ENCODE measurements around the gene NFIL3.
"Not testable (repeated sequence)": the region's sequence is repeated elsewhere in the genome, so short reads cannot be mapped to it uniquely, and the experiment has no call there.

Gene NFIL3

DNA sequence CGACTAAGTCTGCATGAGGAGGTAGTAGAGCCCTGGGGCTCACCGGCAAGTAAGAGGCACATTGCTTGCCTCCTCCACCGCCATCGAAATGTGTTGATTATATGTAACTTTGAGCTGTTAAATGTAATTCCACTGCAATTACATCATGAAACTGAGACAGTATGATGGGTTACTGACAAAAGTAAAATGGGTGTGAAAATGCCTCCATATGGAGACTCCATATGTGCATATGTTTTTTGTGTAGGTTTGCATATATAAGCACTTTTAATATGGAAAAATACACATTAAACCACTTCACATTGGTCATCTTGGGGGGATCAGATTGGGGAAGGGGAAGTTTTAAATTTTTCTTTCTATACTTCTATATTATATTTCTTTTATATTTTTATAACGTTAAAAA is 29.8 kb downstream of the NFIL3 start:
- no peak for DNase-seq

GRCh38 chr9:91392435-91392834 is 31.2 kb downstream of the NFIL3 start:
- DNase-seq = no peak

DNA sequence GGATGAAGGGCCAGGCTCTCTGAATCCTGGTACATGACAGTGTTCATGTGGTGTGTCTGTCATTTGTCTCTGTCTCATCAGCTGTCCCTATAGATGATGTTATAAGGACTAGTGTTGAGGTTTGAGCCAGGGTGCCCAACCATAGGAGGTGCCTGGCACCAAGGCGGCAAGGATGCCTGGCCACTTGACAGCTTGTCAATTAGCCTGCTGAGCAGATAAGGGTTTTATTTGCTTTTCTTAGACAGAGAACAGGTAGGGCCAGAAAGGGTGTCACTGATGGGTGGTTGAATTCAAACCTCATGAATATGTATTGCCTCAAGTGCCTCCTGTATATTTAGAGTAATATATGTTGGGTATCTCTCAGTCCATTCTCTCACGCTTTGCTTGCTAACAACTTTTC is 31.8 kb downstream of the NFIL3 start:
- DNase-seq = no peak

GRCh38 chr9:91391412-91391811 is 32.2 kb downstream of the NFIL3 start:
- DNase-seq = no peak

DNA sequence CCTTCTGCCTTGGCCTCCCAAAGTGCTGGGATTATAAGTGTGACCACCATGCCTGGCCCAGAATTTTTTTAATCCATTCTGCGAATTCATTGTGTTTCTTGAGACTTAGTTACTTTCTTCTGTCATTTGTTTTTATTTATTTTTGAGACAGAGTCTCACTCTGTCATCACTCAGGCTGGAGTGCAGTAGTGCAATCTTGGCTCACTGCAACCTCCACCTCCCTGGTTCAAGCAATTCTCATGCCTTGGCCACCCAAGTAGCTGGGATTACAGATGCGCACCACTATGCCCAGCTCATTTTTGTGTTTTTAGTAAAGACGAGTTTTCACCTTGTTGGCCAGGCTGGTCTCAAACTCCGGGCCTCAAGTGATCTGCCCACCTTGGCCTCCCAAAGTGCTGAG is 33.9 kb downstream of the NFIL3 start:
- not testable (repeated sequence) for DNase-seq

DNA sequence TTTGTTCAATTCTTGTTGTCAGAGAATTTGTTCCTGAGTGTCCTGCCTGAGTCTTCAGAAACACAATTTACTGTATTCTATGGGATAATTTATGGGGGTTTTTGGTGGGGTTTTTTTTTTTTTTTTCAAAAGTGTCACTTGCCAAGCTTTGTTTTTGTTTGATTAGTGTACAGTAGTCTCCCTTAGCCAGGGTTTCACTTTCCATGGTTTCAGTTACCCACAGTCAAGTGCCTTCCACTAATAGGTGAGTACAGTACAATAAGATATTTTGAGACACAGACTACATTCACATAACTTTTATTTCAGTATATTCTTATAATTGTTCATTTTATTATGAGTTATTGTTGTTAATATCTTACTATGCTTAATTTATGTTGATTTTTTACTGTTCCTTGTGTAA is 36.9 kb downstream of the NFIL3 start:
- no peak for DNase-seq

DNA sequence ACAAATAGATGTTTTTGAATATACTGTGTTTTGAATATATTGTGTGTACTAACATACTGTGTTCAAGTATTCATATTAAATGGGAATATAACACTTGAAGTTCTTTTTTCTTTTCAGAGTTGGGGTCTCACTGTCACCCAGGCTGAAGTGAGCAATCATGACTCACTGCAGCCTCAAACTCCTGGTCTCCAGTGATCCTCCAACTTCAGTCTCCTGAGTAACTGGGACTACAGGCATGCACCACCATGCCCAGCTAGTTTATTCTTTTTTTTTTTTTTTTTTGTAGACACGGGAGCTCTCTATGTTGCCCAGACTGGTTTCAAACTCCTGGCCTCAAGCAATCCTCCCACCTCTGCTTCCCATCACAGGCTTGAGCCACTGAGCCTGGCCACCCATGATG is 38.7 kb downstream of the NFIL3 start:
- no peak for DNase-seq

DNA sequence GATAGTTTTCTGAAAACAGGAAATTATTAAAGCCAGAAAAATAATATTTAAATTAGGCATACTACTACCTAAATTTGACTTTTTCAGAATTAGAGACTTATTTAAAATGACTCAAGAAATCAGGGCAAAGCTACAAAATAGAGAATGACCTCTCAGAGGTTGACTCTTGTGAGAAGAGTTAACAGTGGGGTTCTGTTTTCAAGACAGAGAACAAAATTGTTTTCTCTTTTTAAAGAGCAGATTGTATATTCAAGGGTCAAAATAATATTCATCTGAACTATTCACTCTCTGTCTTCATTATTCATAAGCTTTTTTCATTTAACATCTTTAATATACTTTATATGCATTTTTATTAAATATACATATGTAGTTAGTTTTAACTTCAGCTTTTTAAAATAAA is 40.1 kb downstream of the NFIL3 start:
- no peak for DNase-seq

DNA sequence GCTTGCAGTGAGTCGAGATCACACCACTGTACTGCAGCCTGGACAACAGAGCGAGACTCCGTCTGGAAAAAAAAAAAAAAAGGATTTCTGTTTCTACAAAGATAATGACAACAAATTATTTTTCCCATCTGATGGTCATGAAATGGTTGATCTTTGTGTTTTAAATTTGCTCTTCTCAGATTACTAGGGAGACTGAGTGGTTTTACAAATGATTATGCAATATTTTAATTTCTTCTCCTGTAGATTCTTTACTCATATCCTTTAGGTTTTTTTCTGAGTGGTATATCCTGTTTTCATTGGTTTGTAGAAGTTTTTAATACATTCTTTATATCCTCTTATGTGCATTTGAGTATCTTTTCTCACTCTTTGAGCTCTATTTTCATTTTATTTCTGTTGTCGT is 41.3 kb downstream of the NFIL3 start:
- DNase-seq = no peak

DNA sequence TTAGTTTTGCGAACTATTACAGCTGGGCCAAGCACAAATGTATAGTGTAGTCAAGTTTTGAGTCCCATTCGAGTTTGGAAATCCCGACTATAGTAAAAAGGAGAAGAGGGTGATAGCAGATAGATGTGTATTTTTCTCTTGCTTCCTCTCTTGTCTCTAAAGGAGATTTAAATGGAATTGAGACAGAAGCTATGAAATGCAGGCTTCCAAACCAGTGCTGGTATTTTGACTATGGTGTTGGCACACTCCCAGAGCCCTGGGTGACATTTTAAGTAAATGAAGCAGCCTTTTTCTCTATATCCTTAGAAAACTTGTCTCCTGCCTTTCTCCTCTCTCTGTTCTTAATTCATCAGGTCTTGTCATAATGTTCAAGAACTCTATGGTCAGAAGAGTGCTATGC is 44.2 kb downstream of the NFIL3 start:
- no peak for DNase-seq

DNA sequence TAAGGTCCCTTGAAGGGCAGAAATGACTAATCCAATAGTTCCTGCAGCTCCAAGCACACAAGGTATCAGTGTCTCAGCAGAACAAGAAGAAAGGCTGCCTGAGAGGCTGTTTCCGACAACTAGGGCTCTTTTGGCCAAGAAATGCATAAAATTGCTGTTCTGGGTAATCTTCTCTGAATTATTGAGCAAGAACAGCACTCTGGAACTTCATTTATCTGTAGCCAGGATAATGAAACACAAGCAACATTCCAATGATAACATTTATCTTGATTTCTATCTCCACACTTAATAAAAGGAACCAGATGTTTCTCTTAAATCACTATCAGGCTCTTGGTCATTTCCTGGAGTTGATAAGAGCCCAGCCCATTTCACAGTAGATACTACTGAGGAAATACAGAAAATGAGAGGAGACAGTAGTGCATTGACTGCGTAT is 44.9 kb downstream of the NFIL3 start:
- DNase-seq = no peak

DNA sequence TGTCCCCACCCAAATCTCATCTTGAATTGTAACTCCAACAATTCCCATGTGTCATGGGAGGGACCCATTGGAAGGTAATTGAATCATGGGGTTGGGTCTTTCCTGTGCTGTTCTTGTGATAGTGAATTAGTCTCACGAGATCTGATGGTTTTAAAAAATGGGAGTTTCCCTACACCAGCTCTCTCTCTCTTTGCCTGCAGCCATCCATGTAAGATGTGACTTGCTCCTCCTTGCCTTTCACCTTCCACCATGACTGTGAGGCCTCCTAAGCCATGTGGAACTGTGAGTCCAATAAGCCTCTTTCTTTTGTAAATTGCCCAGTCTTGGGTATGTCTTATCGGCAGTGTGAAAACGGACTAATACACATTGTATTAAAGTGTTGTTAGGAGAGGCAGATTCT is 45.6 kb downstream of the NFIL3 start:
- not testable (repeated sequence) for DNase-seq

- no peak for DNase-seq
These were observed 47.4 kb downstream of the NFIL3 start for GRCh38 chr9:91376239-91376638.

- DNase-seq = no peak
These were observed 48.7 kb downstream of the NFIL3 start for GRCh38 chr9:91374939-91375338.

DNA sequence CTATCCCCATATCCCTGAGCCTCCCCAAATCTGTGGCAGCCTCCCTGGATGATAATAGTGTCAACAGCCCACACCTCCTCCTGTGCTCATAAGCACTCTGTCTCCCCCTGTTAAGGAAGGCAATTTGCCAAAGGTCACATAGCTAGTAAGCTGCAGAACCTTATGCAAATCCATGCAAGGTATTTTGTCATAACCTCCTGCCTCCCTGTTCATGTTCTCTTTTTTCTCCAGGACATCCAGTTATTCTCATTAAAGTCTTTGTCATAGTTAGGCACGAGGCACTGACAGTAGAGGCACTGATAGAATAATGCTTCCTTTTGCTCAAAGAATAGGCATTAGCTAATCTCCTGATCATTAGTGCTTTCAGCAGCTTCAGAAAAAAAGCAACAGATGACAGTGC is 51.7 kb downstream of the NFIL3 start:
- peak; percentile 31 for DNase-seq

DNA sequence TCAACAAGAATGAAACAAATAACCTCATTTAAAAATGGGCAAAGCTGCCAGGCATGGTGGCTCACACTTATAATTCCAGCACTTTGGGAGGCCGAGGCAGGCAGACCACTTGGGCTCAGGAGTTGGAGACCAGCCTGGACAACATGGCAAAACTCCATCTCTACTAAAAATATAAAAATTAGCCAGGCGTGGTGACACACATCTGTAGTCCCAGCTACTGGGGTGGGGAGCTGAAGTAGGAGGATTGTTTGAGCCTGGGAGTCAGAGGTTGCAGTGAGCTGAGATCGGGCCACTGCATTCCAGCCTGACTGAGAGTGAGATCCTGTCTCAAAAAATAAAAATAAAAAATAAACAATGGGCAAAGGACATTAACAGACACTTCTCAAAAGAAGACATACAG is 53.6 kb downstream of the NFIL3 start:
- DNase-seq = not testable (repeated sequence)

DNA sequence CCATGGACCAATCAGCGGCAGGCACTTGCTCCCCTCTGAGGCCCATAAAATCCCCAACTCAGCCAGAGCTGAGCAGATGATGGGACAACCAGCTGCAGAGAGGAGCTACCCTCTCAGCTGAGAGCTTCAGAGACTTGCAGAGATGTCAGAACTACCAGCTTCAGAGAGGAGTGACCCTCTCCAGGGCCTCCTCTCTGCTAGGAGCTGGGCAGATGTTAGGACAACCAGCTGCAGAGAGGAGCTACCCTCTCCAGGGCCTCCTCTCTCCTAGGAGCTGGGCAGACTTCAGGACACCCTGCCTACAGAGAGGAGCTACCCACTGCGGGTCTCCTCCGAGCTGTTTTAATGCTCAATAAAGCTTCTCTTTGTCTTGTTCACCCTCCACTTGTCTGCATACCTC is 58.9 kb downstream of the NFIL3 start:
- no peak for DNase-seq

DNA sequence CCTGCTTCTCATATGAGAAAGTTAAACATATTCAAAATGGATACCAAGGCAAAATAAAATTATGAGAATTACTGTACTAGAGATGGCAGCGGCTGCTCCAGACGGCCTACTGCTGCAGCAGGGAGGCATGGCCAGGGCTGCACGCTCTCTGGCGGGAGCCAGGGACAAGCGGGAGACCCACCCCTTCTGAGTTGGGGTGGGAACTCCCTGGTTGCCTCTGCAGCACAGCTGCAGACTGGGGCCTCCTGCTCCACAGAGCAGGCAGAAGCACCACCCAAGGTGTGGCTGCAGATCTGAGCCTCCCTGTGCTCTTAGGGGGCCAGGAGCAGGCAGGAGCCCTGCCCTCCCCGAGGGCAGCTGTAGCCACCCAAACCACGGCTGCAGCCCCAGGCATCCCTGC is 59.6 kb downstream of the NFIL3 start:
- DNase-seq = no peak

GRCh38 chr9:91362051-91362611 is 61.5 kb downstream of the NFIL3 start:
- no peak for DNase-seq

DNA sequence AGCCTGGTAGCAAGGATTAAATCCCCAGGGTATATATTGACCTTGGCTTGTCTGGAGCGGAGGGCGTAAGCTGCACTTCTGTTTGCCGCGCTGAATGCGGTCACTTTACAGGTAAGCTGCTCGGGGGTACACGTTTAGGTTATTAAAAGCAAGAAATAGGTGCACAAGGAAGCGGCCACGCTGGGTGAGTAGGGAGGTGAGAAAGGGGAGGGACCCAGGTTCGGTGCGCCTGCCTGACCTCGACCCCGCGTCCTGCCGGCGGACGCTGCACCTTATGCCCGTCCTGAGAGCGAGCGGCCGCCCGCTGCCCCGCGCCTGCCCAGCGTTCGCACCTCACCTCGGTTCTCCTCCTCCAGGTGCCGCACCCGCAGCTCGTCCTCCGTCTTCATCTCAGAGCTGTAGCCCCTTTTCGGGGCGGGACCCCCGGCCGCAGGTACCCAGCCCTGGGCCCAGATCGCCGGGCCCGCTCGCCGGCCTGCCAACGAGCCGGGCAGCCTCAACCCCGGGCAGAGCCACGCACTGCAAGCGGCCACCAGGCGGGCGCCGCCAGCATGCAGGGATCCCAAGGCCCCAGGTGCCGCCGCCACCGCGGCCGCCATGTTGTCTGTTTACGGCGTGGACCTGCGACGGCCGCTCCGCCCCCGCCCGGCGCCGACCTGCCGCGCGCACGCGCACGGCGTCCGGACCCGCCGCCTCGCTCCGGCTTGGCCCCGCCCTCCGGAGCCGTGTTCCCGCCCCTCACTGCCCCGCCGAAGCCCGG is 62.2 kb downstream of the NFIL3 start, which contains the start of gene AUH:
AUH (minus strand) TSS at position 628 of the 760 bp plus-strand sequence; CDS start at position 599, 29 bp downstream.
- peak; percentile 92 for DNase-seq

DNA sequence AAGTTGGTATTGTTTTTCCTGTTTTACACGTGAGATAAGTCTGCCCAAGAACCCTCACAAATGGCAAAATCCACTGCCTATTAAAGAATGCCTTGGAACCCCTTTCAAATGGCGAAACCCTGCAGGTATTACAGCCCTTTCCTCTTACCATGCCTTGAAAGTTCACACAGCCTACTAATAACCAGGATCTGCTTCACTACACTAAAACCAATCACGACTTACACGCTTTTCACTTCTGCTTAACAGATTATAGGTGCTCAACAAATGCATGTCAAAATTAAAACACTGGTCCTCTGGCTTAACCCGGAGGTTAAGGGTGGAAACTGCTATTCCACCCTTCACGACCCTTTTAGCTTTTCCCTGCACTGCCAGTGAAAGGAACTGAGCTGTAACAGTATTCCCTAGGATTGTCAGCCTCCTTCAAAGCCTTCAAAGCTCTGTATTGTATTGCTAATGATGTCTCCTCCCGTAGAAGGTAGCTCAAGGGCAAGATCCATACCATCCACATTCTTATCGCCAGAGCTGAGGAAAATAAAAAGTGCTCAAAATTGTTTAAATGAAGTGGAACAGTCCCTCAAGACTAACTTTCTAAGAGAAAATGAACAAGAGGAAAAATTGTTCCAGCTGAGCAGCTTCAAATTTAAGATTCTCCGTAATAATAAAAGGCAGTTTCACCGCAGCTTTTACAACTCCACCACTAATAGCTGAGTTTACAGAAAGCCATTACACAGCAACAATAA is 62.9 kb downstream of the NFIL3 start:
- peak; percentile 62 for DNase-seq

- no peak for DNase-seq
These were observed 63.7 kb downstream of the NFIL3 start for GRCh38 chr9:91359734-91360470.

GRCh38 chr9:91359083-91359482 is 64.5 kb downstream of the NFIL3 start:
- DNase-seq = no peak
